ENCODE results near the gene LCN1. TPM values are rescaled to one million over a fixed set of nuclear protein-coding genes. Genes with fewer than 3 reads are reported as not detected.
A peak's percentile ranks its signal among the peaks of the same experiment; 100 is the strongest.

Gene LCN1
- total RNA-seq, 5 donors from 2014 or later (not counting 1 experiment from before 2014, with no cell fraction given), result not detected

- H3K4me3 Mint-ChIP-seq, result peak overlapping the region in 1 of 3 donors; percentile 58
- 58% methylated on average over 2 of the region's 8 CpGs for WGBS (ENCODE audit: insufficient coverage)
- no peak for ATAC-seq (replicated peaks in 1 of 4)
- Histone ChIP-seq H3K27me3 (replicated peaks in 1 of 2; ENCODE audit: control insufficient read depth in 2 of 2, extremely low read depth in 1 of 2, insufficient read depth in 2 of 2, low read length in 1 of 2) (peaks cover 3 to 81% of the 10 kb centered on the region in 2 experiments), H3K36me3 (ENCODE audit: control insufficient read depth in 2 of 2, extremely low read depth in 1 of 2, insufficient read depth in 1 of 2, low read length in 1 of 2) (no peaks in the 10 kb centered on the region), H3K4me3 (ENCODE audit: control insufficient read depth in 1 of 2, extremely low read depth in 1 of 2, low read length in 1 of 2) (no peak overlapping the region), H3K9me3 (no peaks in the 10 kb centered on the region), H3K27ac (ENCODE audit: low read length) (no peak overlapping the region), H3K4me1 (ENCODE audit: control insufficient read depth in 1 of 2, extremely low read depth in 1 of 2, insufficient read depth in 2 of 2, low read length in 2 of 2) (peaks cover 0 to 15% of the 10 kb centered on the region in 2 experiments)
- ChIA-PET POLR2A (no interaction called here), CTCF (no interaction called here)
- no peaks in the 10 kb centered on the region for H3K36me3 Mint-ChIP-seq
- peaks cover 38 to 51% of the 10 kb centered on the region in 2 donors for H3K27me3 Mint-ChIP-seq
- H3K27ac Mint-ChIP-seq, result no peak overlapping the region
- DNase-seq, result no peak
- no peaks in the 10 kb centered on the region for H3K9me3 Mint-ChIP-seq
- peaks cover 6 to 16% (median 8%) of the 10 kb centered on the region in 3 donors for H3K4me1 Mint-ChIP-seq
Observed at GRCh38 chr9:135482015-135482754, 39.1 kb upstream of the LCN1 start.

- ATAC-seq (replicated peaks in 1 of 4) (no peak), DNase-seq (no peak)
- Mint-ChIP-seq H3K9me3 (no peaks in the 10 kb centered on the region), H3K27ac (no peak overlapping the region), H3K36me3 (no peaks in the 10 kb centered on the region), H3K27me3 (peaks cover 26 to 37% of the 10 kb centered on the region in 2 donors), H3K4me3 (no peak overlapping the region), H3K4me1 (peaks cover 0 to 9% (median 1%) of the 10 kb centered on the region in 3 donors)
- H3K4me3 ChIP-seq (ENCODE audit: control insufficient read depth in 1 of 2, extremely low read depth in 1 of 2, low read length in 1 of 2), result no peak overlapping the region
- POLR2A ChIA-PET, result no interaction called here
- peaks cover 0 to 12% of the 10 kb centered on the region in 2 experiments for H3K4me1 ChIP-seq (ENCODE audit: control insufficient read depth in 1 of 2, extremely low read depth in 1 of 2, insufficient read depth in 2 of 2, low read length in 2 of 2)
- WGBS (ENCODE audit: insufficient coverage), result 93% methylated on average over 45 of the region's 47 CpGs
- H3K27me3 ChIP-seq (replicated peaks in 1 of 2; ENCODE audit: control insufficient read depth in 2 of 2, extremely low read depth in 1 of 2, insufficient read depth in 2 of 2, low read length in 1 of 2), result peaks cover 3 to 64% of the 10 kb centered on the region in 2 experiments
- H3K27ac ChIP-seq (ENCODE audit: low read length), result no peak overlapping the region
- CTCF ChIA-PET, result no interaction called here
- H3K9me3 ChIP-seq, result no peaks in the 10 kb centered on the region
- no peaks in the 10 kb centered on the region for H3K36me3 ChIP-seq (ENCODE audit: control insufficient read depth in 2 of 2, extremely low read depth in 1 of 2, insufficient read depth in 1 of 2, low read length in 1 of 2)
Observed at GRCh38 chr9:135484460-135485277, 36.6 kb upstream of the LCN1 start.

GRCh38 chr9:135485385-135485784 lies 35.9 kb upstream of the LCN1 start:
- Histone ChIP-seq H3K27ac (ENCODE audit: low read length) (no peak overlapping the region), H3K9me3 (no peaks in the 10 kb centered on the region), H3K4me1 (ENCODE audit: control insufficient read depth in 1 of 2, extremely low read depth in 1 of 2, insufficient read depth in 2 of 2, low read length in 2 of 2) (peaks cover 0 to 10% of the 10 kb centered on the region in 2 experiments), H3K27me3 (replicated peaks in 1 of 2; ENCODE audit: control insufficient read depth in 2 of 2, extremely low read depth in 1 of 2, insufficient read depth in 2 of 2, low read length in 1 of 2) (peaks cover 3 to 65% of the 10 kb centered on the region in 2 experiments), H3K4me3 (ENCODE audit: control insufficient read depth in 1 of 2, extremely low read depth in 1 of 2, low read length in 1 of 2) (no peak overlapping the region), H3K36me3 (ENCODE audit: control insufficient read depth in 2 of 2, extremely low read depth in 1 of 2, insufficient read depth in 1 of 2, low read length in 1 of 2) (no peaks in the 10 kb centered on the region)
- POLR2A ChIA-PET, result no interaction called here
- CTCF ChIA-PET, result no interaction called here
- DNase-seq, result no peak
- Mint-ChIP-seq H3K27ac (no peak overlapping the region), H3K36me3 (no peaks in the 10 kb centered on the region), H3K4me1 (peaks cover 0 to 9% (median 1%) of the 10 kb centered on the region in 3 donors), H3K27me3 (peaks cover 26 to 37% of the 10 kb centered on the region in 2 donors), H3K9me3 (no peaks in the 10 kb centered on the region), H3K4me3 (no peak overlapping the region)
- 84% methylated on average over 25 of the region's 25 CpGs for WGBS (ENCODE audit: insufficient coverage)
- ATAC-seq (replicated peaks in 1 of 4), result no peak

- Mint-ChIP-seq H3K4me3 (no peak overlapping the region), H3K27ac (no peak overlapping the region), H3K9me3 (no peaks in the 10 kb centered on the region), H3K27me3 (peaks cover 26 to 34% of the 10 kb centered on the region in 2 donors), H3K4me1 (peaks cover 0 to 7% (median 1%) of the 10 kb centered on the region in 3 donors), H3K36me3 (no peaks in the 10 kb centered on the region)
- Histone ChIP-seq H3K4me1 (ENCODE audit: control insufficient read depth in 1 of 2, extremely low read depth in 1 of 2, insufficient read depth in 2 of 2, low read length in 2 of 2) (peaks cover 0 to 5% of the 10 kb centered on the region in 2 experiments), H3K27ac (ENCODE audit: low read length) (no peak overlapping the region), H3K36me3 (ENCODE audit: control insufficient read depth in 2 of 2, extremely low read depth in 1 of 2, insufficient read depth in 1 of 2, low read length in 1 of 2) (no peaks in the 10 kb centered on the region), H3K9me3 (no peaks in the 10 kb centered on the region), H3K27me3 (replicated peaks in 1 of 2; ENCODE audit: control insufficient read depth in 2 of 2, extremely low read depth in 1 of 2, insufficient read depth in 2 of 2, low read length in 1 of 2) (peaks cover 3 to 65% of the 10 kb centered on the region in 2 experiments), H3K4me3 (ENCODE audit: control insufficient read depth in 1 of 2, extremely low read depth in 1 of 2, low read length in 1 of 2) (no peak overlapping the region)
- WGBS (ENCODE audit: insufficient coverage), result 85% methylated on average over 18 of the region's 21 CpGs
- ATAC-seq (replicated peaks in 1 of 4), result no peak
- ChIA-PET CTCF (no interaction called here), POLR2A (no interaction called here)
- no peak for DNase-seq
Observed at GRCh38 chr9:135485832-135486231, 35.4 kb upstream of the LCN1 start.

- H3K27me3 Mint-ChIP-seq, result peaks cover 25 to 35% of the 10 kb centered on the region in 2 donors
Observed at GRCh38 chr9:135486267-135487065, 34.8 kb upstream of the LCN1 start.

More at GRCh38 chr9:135486267-135487065, 34.8 kb upstream of the LCN1 start:
- H3K4me1 ChIP-seq (ENCODE audit: control insufficient read depth in 1 of 2, extremely low read depth in 1 of 2, insufficient read depth in 2 of 2, low read length in 2 of 2), result no peaks in the 10 kb centered on the region
- Mint-ChIP-seq H3K4me3 (no peak overlapping the region), H3K27ac (no peak overlapping the region), H3K9me3 (no peaks in the 10 kb centered on the region), H3K36me3 (no peaks in the 10 kb centered on the region), H3K4me1 (peaks cover 0 to 5% (median 0%) of the 10 kb centered on the region in 3 donors)
- ATAC-seq (replicated peaks in 1 of 4) (no peak), DNase-seq (no peak)
- H3K27ac ChIP-seq (ENCODE audit: low read length), result no peak overlapping the region
- H3K27me3 ChIP-seq (replicated peaks in 1 of 2; ENCODE audit: control insufficient read depth in 2 of 2, extremely low read depth in 1 of 2, insufficient read depth in 2 of 2, low read length in 1 of 2), result peaks cover 3 to 59% of the 10 kb centered on the region in 2 experiments
- WGBS (ENCODE audit: insufficient coverage), result 82% methylated on average over 33 of the region's 33 CpGs
- ChIA-PET CTCF (no interaction called here), POLR2A (no interaction called here)
- no peaks in the 10 kb centered on the region for H3K9me3 ChIP-seq
- no peaks in the 10 kb centered on the region for H3K36me3 ChIP-seq (ENCODE audit: control insufficient read depth in 2 of 2, extremely low read depth in 1 of 2, insufficient read depth in 1 of 2, low read length in 1 of 2)
- no peak overlapping the region for H3K4me3 ChIP-seq (ENCODE audit: control insufficient read depth in 1 of 2, extremely low read depth in 1 of 2, low read length in 1 of 2)
